ENCODE results near the gene PTGER1.
"Not testable (repeated sequence)": the region's sequence is repeated elsewhere in the genome, so short reads cannot be mapped to it uniquely, and the experiment has no call there.

PTGER1 gene

DNA sequence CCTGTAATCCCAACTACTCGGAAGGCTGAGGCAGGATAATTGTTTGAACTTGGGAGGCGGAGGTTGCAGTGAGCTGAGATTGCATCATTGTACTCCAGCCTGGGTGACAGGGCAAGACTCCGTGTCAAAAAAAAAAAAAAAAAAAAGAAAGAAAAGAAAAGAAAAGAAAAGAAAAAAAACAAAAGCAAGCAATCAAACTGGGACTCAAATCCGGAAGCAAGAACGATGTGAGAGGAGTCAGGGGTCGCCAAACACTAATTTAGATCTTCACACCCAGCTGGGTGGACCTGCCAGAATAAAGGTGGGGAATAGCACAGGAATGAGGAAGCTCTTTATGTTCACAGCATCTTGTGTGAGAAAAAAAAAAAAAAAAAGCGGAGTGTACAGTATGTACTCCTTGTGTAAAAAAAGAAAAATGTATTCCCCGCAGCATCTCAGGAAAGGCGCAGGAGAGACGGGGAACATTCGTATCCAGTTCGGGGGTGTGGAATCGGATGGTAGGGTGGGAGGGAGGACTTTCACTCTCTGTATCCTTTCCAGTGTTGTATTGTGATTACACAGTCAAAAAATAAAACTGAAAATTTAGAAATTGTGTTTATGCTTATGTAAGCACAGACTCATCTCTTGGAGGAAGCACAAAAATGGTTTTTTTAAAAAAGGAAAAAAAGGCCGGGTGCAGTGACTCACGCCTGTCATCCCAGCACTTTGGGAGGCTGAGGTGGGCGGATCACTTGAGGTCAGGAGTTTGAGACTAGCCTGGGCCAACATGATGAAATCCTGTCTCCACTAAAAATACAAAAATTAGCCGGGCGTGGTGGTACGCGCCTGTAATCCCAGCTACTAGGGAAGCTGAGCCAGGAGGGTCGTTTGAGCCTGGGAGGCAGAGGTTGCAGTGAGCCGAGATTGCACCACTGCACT lies 35.4 kb upstream of the PTGER1 start:
- TF ChIP-seq EZH2phosphoT487 (IDR thresholded peaks at IDR 0.05; ENCODE audit: low read depth), result no peak
- TF ChIP-seq, protein P1, sequence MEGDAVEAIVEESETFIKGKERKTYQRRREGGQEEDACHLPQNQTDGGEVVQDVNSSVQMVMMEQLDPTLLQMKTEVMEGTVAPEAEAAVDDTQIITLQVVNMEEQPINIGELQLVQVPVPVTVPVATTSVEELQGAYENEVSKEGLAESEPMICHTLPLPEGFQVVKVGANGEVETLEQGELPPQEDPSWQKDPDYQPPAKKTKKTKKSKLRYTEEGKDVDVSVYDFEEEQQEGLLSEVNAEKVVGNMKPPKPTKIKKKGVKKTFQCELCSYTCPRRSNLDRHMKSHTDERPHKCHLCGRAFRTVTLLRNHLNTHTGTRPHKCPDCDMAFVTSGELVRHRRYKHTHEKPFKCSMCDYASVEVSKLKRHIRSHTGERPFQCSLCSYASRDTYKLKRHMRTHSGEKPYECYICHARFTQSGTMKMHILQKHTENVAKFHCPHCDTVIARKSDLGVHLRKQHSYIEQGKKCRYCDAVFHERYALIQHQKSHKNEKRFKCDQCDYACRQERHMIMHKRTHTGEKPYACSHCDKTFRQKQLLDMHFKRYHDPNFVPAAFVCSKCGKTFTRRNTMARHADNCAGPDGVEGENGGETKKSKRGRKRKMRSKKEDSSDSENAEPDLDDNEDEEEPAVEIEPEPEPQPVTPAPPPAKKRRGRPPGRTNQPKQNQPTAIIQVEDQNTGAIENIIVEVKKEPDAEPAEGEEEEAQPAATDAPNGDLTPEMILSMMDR (IDR thresholded peaks at IDR 0.05; ENCODE audit: low read depth, low read length), result no peak
- no peak overlapping the region for H3K27ac ChIP-seq (ENCODE audit: low read length)
- no peak overlapping the region for H3K9ac ChIP-seq (ENCODE audit: low read length)
- peaks cover 2% of the 10 kb centered on the region; the same call in 1 of the 2 replicates for H3K4me1 ChIP-seq (ENCODE audit: low read length)
- H4K20me1 ChIP-seq (ENCODE audit: insufficient read depth, low read length), result peaks cover 6% of the 10 kb centered on the region; the same call in 1 of the 2 replicates
- no peak overlapping the region for H3K4me2 ChIP-seq (ENCODE audit: low read length)
- H3K79me2 ChIP-seq (ENCODE audit: low read length), result peaks cover 5% of the 10 kb centered on the region
- peaks cover 23% of the 10 kb centered on the region for H3K36me3 ChIP-seq (replicated peaks; ENCODE audit: low read depth, low read length)
- H3K9me3 ChIP-seq (ENCODE audit: insufficient read depth, low read length), result no peaks in the 10 kb centered on the region
- no peak overlapping the region for H3K4me3 ChIP-seq (ENCODE audit: low read length)
- no peak overlapping the region for H2AFZ ChIP-seq (ENCODE audit: low read depth, low read length)
- no peaks in the 10 kb centered on the region for H3K27me3 ChIP-seq (ENCODE audit: low read depth, low read length)

DNA sequence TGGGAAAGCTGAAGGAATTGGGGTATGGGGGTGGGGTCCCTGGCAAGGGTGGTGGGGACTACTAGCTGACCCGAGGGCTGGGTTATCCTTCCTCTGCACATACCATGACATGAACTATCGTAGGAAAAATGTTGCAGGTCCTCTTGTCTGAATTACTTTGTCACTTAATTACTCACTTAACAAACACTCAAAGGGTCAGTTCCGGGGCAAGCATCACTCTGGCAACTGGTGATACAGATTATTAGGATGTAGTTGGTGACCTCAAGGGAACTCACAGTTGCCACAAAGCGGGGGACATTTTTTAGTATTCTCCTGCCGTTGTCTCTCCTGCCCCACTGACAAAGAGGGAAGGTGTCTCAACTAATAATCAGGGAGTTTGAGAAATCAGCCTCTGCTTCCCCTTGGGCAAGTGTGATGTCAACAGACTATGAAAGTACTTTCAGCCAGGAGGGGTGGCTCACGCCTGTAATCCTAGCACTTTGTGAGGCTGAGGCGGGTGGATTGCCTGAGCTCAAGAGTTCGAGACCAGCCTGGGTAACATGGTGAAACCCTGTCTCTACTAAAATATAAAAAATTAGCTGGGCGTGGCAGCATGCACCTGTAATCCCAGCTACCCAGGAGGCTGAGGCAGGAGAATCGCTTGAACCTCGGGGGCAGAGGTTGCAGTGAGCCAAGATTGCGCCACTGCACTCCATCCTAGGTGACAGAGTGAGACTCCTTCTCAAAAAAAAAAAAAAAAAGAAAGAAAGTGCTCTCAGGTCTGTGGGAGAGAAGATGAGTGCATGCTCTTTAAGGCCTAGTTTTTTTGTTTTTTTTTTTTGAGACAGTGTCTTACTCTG lies 32.8 kb upstream of the PTGER1 start:
- Histone ChIP-seq H3K4me3 (ENCODE audit: low read length) (no peak overlapping the region), H3K9me3 (ENCODE audit: insufficient read depth, low read length) (no peaks in the 10 kb centered on the region), H3K79me2 (ENCODE audit: low read length) (no peaks in the 10 kb centered on the region), H2AFZ (ENCODE audit: low read depth, low read length) (no peak overlapping the region), H3K27me3 (ENCODE audit: low read depth, low read length) (no peaks in the 10 kb centered on the region), H3K36me3 (replicated peaks; ENCODE audit: low read depth, low read length) (peaks cover 4% of the 10 kb centered on the region), H3K9ac (ENCODE audit: low read length) (no peak overlapping the region), H3K4me2 (ENCODE audit: low read length) (no peak overlapping the region), H3K27ac (ENCODE audit: low read length) (no peak overlapping the region), H4K20me1 (ENCODE audit: insufficient read depth, low read length) (no peaks in the 10 kb centered on the region), H3K4me1 (ENCODE audit: low read length) (peaks cover 3% of the 10 kb centered on the region; the same call in 1 of the 2 replicates)
- TF ChIP-seq EZH2phosphoT487 (IDR thresholded peaks at IDR 0.05; ENCODE audit: low read depth), result no peak
- TF ChIP-seq, protein P1 (IDR thresholded peaks at IDR 0.05; ENCODE audit: low read depth, low read length), result no peak

GRCh38 chr19:14505488-14506239 lies 30.5 kb upstream of the PTGER1 start:
- Histone ChIP-seq H3K9ac (ENCODE audit: low read length) (no peak overlapping the region), H3K4me1 (ENCODE audit: low read length) (peaks cover 3% of the 10 kb centered on the region; the same call in 1 of the 2 replicates), H3K4me2 (ENCODE audit: low read length) (peak overlapping the region; percentile 23; the same call in 1 of the 2 replicates), H2AFZ (ENCODE audit: low read depth, low read length) (peak overlapping the region; percentile 89), H3K36me3 (replicated peaks; ENCODE audit: low read depth, low read length) (no peaks in the 10 kb centered on the region), H3K27me3 (ENCODE audit: low read depth, low read length) (peaks cover 5% of the 10 kb centered on the region; the same call in 1 of the 2 replicates), H3K27ac (ENCODE audit: low read length) (no peak overlapping the region), H4K20me1 (ENCODE audit: insufficient read depth, low read length) (no peaks in the 10 kb centered on the region), H3K4me3 (ENCODE audit: low read length) (no peak overlapping the region), H3K79me2 (ENCODE audit: low read length) (no peaks in the 10 kb centered on the region), H3K9me3 (ENCODE audit: insufficient read depth, low read length) (no peaks in the 10 kb centered on the region)
- TF ChIP-seq, protein P1 (IDR thresholded peaks at IDR 0.05; ENCODE audit: low read depth, low read length), result peak; percentile 74
- no peak for TF ChIP-seq EZH2phosphoT487 (IDR thresholded peaks at IDR 0.05; ENCODE audit: low read depth)

DNA sequence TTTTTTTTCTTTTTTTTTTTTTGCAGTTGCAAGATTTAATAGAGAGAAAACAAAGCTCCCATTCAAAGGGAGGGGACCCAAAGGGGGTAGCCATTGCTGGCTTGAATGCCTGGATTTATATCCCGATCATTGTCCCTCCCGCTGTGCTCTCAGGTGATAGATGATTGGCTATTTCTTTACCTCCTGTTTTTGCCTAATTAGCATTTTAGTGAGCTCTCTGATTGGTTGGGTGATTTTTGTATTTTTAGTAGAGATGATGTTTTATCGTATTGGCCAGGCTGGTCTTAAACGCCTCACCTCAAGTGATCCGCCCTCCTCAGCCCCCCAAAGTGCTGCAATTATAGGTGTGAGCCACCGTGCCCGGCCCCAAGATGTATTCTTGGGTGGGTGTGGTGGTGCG lies 29.4 kb upstream of the PTGER1 start:
- not testable (repeated sequence) for H3K9ac ChIP-seq (ENCODE audit: low read length); H3K4me3 ChIP-seq (ENCODE audit: low read length); H2AFZ ChIP-seq (ENCODE audit: low read depth, low read length); H3K27ac ChIP-seq (ENCODE audit: low read length); H3K4me2 ChIP-seq (ENCODE audit: low read length); H3K36me3 ChIP-seq (replicated peaks; ENCODE audit: low read depth, low read length); H3K27me3 ChIP-seq (ENCODE audit: low read depth, low read length); H3K4me1 ChIP-seq (ENCODE audit: low read length); H4K20me1 ChIP-seq (ENCODE audit: insufficient read depth, low read length); H3K9me3 ChIP-seq (ENCODE audit: insufficient read depth, low read length); H3K79me2 ChIP-seq (ENCODE audit: low read length)

Measured in OCI-LY3 (cell line).